ENCODE results near the gene MYO7B. TPM values are rescaled to one million over a fixed set of nuclear protein-coding genes. Genes with fewer than 3 reads are reported as not detected.

Gene MYO7B
- total RNA-seq, 4 donors from 2014 or later, result 0.30 to 0.78 TPM; not detected in 2

DNA sequence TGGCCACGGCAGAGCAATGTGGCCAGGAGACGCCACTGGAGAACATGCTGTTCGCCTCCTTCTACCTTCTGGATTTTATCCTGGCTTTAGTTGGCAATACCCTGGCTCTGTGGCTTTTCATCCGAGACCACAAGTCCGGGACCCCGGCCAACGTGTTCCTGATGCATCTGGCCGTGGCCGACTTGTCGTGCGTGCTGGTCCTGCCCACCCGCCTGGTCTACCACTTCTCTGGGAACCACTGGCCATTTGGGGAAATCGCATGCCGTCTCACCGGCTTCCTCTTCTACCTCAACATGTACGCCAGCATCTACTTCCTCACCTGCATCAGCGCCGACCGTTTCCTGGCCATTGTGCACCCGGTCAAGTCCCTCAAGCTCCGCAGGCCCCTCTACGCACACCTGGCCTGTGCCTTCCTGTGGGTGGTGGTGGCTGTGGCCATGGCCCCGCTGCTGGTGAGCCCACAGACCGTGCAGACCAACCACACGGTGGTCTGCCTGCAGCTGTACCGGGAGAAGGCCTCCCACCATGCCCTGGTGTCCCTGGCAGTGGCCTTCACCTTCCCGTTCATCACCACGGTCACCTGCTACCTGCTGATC lies 115.4 kb downstream of the MYO7B start:
- no peak overlapping the region for H3K4me3 ChIP-seq
- H3K4me1 ChIP-seq, result peaks cover 0 to 76% (median 38%) of the 10 kb centered on the region in 4 donors
- DNase-seq (ENCODE audit: low spot score in 2 of 2), result no peak
- no peak for TF ChIP-seq EP300 (IDR thresholded peaks at IDR 0.05)
- TF ChIP-seq, protein P1, sequence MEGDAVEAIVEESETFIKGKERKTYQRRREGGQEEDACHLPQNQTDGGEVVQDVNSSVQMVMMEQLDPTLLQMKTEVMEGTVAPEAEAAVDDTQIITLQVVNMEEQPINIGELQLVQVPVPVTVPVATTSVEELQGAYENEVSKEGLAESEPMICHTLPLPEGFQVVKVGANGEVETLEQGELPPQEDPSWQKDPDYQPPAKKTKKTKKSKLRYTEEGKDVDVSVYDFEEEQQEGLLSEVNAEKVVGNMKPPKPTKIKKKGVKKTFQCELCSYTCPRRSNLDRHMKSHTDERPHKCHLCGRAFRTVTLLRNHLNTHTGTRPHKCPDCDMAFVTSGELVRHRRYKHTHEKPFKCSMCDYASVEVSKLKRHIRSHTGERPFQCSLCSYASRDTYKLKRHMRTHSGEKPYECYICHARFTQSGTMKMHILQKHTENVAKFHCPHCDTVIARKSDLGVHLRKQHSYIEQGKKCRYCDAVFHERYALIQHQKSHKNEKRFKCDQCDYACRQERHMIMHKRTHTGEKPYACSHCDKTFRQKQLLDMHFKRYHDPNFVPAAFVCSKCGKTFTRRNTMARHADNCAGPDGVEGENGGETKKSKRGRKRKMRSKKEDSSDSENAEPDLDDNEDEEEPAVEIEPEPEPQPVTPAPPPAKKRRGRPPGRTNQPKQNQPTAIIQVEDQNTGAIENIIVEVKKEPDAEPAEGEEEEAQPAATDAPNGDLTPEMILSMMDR (IDR thresholded peaks at IDR 0.05), result no peak
- TF ChIP-seq POLR2A (IDR thresholded peaks at IDR 0.05), result no peak
- WGBS, 2 donors, result 84 to 85% methylated on average over 28 of the region's 28 CpGs
- H3K27me3 ChIP-seq, result no peaks in the 10 kb centered on the region
- H3K9me3 ChIP-seq, result no peaks in the 10 kb centered on the region
- peak overlapping the region; percentile 75 to 92 (median 86) for H3K27ac ChIP-seq
- peaks cover 0 to 11% (median 0%) of the 10 kb centered on the region in 3 donors for H3K36me3 ChIP-seq

DNA sequence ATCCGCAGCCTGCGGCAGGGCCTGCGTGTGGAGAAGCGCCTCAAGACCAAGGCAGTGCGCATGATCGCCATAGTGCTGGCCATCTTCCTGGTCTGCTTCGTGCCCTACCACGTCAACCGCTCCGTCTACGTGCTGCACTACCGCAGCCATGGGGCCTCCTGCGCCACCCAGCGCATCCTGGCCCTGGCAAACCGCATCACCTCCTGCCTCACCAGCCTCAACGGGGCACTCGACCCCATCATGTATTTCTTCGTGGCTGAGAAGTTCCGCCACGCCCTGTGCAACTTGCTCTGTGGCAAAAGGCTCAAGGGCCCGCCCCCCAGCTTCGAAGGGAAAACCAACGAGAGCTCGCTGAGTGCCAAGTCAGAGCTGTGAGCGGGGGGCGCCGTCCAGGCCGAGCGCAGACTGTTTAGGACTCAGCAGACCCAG lies 115.9 kb downstream of the MYO7B start:
- H3K36me3 ChIP-seq, result peaks cover 0 to 11% (median 0%) of the 10 kb centered on the region in 3 donors
- peaks cover 0 to 75% (median 38%) of the 10 kb centered on the region in 4 donors for H3K4me1 ChIP-seq
- peak overlapping the region; percentile 75 to 92 (median 86) for H3K27ac ChIP-seq
- DNase-seq (ENCODE audit: low spot score in 2 of 2), result no peak
- 85 to 89% methylated on average over 27 to 29 of the region's 29 CpGs for WGBS, 2 donors
- H3K4me3 ChIP-seq, result no peak overlapping the region
- TF ChIP-seq POLR2A (IDR thresholded peaks at IDR 0.05) (no peak), EP300 (IDR thresholded peaks at IDR 0.05) (no peak)
- TF ChIP-seq, protein P1 (IDR thresholded peaks at IDR 0.05), result no peak
- no peaks in the 10 kb centered on the region for H3K27me3 ChIP-seq
- H3K9me3 ChIP-seq, result no peaks in the 10 kb centered on the region

DNA sequence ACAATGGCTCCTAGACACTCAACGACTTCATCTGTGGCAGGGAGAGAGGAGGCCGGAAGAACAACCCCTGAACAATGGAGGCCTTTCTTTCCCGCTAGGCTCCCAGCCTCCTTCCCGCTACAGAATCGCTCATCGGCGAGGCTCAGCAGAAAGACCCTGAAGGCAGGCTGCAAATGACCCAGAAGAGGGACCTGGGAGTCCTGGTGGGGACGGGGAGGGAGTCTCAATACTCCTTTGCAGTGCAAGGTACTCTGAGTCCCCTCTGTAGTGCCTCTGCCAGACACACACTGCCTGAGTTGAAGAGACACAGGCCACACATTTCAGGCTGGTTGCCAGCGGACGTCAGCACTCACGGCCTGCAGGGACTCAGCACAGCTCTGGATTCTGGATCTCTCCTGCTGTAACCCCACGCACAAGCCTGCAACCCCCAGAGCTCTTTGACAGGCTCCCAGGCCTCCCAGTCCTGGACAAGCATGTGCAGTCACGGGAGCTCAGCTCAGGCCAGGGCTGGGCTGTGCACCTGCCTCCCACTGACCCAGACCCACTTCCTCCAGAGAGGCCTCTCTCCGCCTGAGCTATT lies 116.6 kb downstream of the MYO7B start:
- no peaks in the 10 kb centered on the region for H3K27me3 ChIP-seq
- peaks cover 0 to 75% (median 41%) of the 10 kb centered on the region in 4 donors for H3K4me1 ChIP-seq
- H3K36me3 ChIP-seq, result peaks cover 0 to 17% (median 0%) of the 10 kb centered on the region in 3 donors
- peak overlapping the region; percentile 75 to 92 (median 86) for H3K27ac ChIP-seq
- DNase-seq (ENCODE audit: low spot score in 2 of 2), result peak; percentile 48 to 49
- TF ChIP-seq EP300 (IDR thresholded peaks at IDR 0.05), result peak in 1 of 2 donors; percentile 78
- TF ChIP-seq, protein P1 (IDR thresholded peaks at IDR 0.05), result no peak
- peak in 1 of 2 donors; percentile 47 for TF ChIP-seq POLR2A (IDR thresholded peaks at IDR 0.05)
- H3K9me3 ChIP-seq, result no peaks in the 10 kb centered on the region
- WGBS, 2 donors, result 39 to 42% methylated on average over 14 of the region's 14 CpGs
- no peak overlapping the region for H3K4me3 ChIP-seq

DNA sequence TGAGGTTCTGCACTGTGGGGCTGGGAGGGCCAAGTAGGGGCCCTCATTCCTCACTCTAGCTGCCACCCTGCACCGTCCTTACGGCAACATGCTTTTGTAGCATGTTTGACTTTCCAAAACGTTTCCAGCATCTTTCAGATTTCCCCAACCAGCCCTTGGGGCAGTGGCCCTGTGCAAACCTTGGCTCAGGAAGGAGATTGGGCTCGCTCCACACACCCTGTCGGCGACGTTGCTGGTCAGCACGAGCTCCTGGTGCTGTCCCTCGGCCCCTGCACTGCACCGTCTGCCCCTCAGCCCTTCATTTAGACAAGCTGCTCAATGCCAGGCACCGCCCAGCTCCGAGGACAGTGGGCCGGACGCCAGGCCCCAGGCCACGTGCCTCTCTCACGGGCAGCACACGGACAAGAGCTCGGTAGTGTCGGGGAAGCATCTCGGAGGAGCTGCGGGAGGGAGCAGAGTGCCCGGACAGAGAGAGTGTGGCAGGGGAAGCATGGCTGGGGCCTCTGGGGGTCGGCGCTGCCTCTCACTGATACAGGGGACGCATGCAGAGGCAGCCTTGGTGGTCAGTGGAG lies 117.4 kb downstream of the MYO7B start:
- Histone ChIP-seq H3K9me3 (no peaks in the 10 kb centered on the region), H3K27me3 (no peaks in the 10 kb centered on the region), H3K27ac (peak overlapping the region; percentile 75 to 92 (median 86)), H3K4me1 (peaks cover 0 to 75% (median 38%) of the 10 kb centered on the region in 4 donors), H3K4me3 (no peak overlapping the region), H3K36me3 (peaks cover 0 to 25% (median 0%) of the 10 kb centered on the region in 3 donors)
- WGBS, 2 donors, result 54 to 59% methylated on average over 24 to 25 of the region's 25 CpGs
- DNase-seq (ENCODE audit: low spot score in 2 of 2), result no peak
- TF ChIP-seq, protein P1 (IDR thresholded peaks at IDR 0.05), result no peak
- TF ChIP-seq EP300 (IDR thresholded peaks at IDR 0.05) (no peak), POLR2A (IDR thresholded peaks at IDR 0.05) (no peak)

Measured in tibial nerve (tissue), 4 donors.